T1000 (cell line): ENCODE measurements around the gene GSTM3.
A peak's percentile ranks its signal among the peaks of the same experiment; 100 is the strongest.
"Not testable (repeated sequence)": the region's sequence is repeated elsewhere in the genome, so short reads cannot be mapped to it uniquely, and the experiment has no call there.

Source experiments
- DNase-seq: peaks from one replicate; lab custom pipeline; 2025; ENCODE audit warnings: mixed read lengths; lab: John Stamatoyannopoulos, UW

Gene GSTM3

GRCh38 chr1:109762039-109762585 is 21.3 kb upstream of the GSTM3 start:
- DNase-seq: no peak

DNA sequence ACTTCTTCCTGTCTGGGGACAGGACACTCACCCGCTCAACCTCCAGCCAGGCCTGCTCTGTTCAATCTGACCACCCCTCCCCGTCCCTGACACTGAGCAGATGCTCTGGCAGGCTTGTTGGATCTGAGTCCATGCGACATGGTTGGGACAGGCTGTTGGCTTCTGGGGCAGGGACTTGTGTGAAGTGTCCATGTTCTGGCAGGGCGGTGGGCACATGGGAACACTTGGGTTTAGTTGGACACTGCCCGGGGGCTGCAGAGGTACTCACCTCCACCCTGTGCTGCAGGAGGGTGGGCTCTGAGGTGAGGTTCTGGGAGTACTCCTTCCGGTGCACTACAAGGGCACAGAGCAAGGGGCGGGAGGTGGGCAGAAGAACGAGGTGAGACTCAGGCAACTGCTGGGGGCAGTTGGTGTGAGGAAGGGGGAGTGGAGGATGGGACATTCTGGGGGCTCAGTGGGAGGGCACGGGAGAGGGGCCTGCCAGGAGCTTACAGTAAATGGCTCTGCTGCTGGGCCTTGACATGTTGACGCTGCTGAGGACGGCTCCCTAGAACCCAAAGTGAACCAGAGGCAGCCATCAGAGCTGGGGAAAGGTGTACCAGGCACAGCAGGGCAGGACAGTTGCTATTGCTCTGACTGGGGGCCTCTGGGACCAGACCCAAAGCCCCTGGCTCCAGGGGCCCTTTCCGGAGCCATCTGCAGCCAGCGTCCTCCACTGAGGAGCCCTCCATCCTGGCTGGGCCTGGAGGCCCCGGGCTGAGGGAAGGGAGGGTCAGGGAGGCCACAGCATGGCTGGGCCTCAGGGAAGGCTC is 20.6 kb upstream of the GSTM3 start:
- no peak for DNase-seq

GRCh38 chr1:109760581-109761226 is 19.9 kb upstream of the GSTM3 start:
- no peak for DNase-seq

DNA sequence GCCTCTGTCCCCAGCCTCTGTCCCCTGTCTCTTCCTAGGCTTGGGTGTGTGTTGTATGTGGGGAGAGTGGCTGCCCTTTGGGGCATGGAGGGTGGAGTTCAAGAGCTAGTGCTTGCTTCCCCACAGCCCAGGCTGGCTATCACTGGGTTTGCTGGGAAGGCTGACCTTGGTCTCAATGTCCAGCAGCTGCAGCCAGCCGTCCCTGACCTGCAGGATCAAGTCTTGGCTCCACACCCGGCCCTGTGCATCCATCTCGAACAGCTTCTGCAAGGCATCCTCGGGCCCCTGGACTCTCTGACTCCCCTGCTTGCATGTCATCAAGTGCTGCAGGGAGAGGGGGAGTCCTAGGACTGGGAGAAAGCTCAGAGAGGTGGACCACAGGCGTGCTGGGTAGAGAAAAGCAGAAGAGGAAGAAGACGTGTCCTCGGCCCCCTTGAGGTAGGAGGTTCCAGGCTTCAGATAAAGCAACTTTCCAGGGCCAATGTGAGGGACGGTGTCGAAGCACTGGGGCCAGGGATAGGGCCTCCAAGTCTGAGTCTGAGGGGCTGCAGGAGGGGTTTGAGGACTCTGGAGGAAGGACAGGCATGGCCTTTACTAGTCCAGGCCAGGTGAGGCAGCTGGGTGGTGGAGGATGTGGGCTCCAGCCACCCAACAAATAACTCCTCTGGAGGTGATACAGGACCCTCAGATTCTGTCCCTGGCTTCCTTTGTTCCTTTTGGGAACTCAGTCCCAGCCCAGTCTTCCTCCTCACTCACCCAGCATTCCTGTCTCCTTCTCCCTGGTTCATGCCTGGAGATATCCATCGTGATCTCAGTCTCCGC is 18.9 kb upstream of the GSTM3 start:
- DNase-seq: no peak

- DNase-seq: no peak
Measured at GRCh38 chr1:109757936-109758786, 17.3 kb upstream of the GSTM3 start.

- DNase-seq: no peak
Measured at GRCh38 chr1:109756848-109757521, 16.1 kb upstream of the GSTM3 start.

DNA sequence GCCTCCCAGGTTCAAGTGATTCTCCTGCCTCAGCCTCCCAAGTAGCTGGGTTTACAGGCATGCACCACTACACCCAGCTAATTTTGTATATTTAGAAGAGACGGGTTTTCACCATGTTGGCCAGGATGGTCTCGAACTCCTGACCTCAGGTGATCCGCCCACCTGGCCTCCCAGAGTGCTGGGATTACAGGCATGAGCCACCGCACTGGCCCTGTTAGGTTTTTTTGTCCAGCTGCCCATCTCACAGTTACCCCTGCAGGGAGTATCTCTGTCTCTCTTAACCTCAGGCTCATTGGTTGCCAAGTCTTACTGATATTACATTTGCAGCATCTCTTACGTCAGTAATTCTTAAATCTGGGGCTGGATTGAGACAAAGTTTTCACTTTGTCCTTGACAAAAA is 15.5 kb upstream of the GSTM3 start:
- DNase-seq: not testable (repeated sequence)

DNA sequence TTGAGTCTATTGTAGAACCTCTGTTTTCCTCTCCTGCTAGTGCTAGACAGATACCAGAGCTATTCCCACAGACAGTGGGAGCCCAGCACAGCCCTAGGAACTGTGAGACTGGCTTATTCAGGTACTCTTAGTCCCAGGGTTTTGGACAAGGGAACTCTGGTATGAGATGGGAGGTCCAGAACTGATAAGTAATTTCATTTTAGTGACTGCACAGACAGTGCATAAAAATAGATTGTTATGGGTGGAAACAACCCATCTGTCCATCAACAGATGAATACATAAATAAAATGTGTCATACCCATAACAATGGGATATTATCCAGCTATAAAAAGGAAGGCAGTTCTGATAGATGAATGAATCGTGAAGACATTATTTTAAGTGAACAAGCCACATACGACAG is 13.9 kb upstream of the GSTM3 start:
- DNase-seq: no peak

DNA sequence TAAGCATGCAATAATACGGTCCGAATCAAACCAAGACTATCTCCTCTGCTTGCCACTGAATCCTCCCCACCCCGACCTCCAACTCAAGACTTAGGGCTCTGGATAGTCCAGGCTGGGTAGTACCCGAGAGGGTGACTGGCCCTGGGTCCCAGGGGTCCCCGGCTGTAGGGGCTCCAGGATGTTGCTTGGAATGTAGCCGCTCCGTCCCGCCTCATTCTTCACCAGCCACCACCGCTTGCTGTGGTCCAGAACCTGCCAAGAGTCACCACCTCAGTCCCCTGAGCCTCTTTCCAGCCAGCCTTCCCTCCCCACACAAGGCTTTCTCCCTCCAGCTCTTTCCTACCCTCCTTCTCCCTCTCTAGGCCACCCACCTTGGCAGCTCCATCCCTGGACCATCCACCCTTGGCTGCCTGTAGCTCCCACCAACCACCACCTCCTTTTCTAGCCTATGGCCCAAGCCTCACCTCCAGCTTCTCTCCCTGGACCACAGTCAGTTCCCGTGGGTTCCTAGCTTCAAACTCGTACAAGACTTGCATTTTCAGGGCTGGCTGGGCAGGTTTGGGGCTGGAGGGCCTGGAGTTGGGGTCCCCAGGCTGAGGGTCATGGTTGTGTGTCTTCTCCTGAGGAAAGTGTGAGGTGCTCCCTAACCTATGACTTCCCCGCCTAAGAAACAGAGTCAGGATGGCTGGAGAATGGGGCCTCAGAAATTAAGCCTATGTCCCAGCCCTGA is 10.9 kb upstream of the GSTM3 start:
- no peak for DNase-seq

DNA sequence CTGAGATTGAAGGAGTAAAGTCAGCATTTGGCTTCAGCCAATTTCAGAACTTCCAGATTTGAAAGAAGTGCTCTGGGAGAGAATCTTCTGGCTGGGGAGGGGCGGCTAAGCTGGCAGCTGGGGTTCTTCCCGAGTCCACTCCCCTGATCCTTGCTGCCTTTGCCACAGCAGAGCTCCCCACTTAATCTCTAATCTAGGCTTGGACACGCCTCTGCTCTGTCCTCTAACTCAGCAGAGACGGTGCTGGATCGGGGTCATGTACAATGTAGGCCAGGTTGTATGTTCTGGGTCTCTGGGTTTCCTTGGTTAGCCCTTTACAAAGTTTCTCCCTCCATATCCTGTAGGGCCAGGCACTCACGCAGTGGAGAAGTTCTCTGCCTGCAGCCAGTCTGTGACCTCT is 10.1 kb upstream of the GSTM3 start:
- no peak for DNase-seq

DNA sequence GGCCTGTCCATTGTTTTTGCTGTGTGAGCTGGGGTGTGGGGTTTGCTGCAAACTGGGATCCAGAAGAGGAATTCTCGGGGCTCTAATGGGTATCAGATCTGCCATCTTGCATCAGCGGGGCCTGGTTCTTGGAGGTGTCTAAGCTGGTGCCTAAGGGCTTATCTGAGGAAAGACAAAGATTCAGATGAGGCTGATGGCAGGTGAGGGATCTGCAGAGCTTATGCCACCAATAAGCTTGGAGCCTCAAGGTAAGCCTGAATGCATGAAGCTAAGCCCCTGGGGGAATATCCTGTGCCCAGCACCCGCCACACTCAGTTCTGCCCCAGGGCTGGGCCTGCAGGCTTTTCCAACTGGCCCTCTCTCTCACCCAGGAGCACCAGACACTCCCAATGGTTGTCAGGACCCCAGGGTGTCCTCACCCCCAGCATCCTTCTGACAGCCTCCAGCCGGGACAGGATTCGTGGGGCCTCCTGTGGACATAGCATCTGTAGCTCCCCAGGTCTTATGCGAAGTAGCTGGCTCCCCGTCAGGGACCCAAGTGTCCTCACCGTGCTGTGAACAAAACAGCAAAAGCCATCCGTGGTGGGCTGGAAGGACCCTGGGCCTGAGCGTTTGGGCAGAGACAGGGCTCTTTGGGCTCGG is 9.5 kb upstream of the GSTM3 start:
- no peak for DNase-seq

DNA sequence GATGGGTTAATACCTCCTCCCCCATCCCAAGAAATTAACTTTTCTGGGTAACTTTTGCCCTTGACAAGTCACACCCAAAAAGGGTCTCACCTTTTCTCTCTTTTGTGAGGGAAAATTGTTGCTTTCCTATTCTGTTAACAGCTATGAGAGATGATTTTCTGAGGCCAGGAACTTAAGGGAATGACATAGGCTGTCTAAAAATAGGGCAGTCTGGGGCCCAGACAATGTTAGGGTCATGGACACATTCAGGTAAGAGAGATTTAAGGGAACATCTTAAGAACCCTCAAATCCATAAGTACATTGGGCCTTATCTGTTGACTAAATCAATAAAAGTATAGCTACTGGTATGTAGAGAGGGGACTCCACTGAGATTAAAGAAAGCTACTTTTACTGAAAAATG is 8.4 kb upstream of the GSTM3 start:
- DNase-seq: no peak

DNA sequence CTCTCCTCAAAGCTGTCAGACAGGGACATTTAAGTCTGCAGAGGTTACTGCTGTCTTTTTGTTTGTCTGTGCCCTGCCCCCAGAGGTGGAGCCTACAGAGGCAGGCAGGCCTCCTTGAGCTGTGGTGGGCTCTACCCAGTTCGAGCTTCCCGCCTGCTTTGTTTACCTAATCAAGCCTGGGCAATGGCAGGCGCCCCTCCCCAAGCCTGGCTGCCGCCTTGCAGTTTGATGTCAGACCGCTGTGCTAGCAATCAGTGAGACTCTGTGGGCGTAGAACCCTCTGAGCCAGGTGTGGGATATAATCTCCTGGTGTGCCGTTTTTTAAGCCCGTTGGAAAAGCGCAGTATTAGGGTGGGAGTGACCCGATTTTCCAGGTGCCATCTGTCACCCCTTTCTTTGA is 7.5 kb upstream of the GSTM3 start:
- DNase-seq: not testable (repeated sequence)

GRCh38 chr1:109739738-109740614 is 862 bp downstream of the GSTM3 start:
- DNase-seq: peak; percentile 48

DNA sequence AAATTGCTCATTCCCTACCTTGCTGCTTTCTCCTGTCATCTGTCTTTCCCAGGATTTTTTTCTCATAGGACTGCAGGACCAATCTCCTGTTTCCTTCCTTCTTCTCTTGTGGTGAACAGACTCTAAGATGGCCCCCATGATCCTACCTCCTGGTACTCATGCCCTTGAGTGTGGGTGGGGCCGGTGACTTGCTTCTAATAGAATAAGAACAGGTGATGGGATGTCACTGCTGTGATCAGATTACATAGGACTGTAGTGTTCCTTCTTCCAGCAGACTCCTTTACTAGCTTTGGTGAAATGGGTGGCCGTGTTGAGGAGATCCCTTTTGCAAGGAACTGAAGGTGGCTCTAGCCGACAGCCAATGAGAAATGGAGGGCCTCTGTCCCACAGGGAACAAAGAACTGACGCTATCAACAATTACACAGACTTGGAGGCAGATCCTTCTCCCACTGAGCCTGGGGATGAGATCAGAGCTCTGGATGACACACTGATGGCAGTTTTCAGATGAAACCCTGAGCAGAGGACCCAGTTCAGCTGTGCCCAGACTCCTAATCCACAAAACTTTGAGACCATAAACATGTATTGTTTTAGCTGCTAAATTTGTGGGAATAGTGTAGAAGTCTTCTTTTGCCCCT is 7.5 kb downstream of the GSTM3 start:
- DNase-seq: no peak

- no peak for DNase-seq
Measured at GRCh38 chr1:109732390-109732881, 8.4 kb downstream of the GSTM3 start.

- DNase-seq: no peak
Measured at GRCh38 chr1:109730666-109731065, 10.2 kb downstream of the GSTM3 start.

DNA sequence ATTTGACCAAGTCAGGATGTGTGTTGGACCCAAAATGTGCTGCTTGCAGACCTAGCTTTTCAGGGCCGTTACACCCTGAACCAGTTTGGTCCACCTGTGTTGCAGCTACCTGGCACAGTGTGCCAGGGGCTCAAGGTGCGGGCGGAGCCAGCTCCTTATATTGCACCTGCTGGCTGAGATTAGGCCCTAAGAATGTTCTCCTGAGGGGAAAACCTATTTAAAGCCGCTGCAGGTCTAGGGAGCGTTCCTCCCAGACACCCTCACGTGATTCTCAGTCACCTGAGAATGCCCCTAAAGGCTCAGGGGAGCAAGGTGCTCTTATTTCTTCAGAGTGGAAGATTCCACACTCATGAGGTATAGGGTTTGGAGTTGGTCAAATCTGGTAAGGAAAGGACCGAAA is 12.0 kb downstream of the GSTM3 start:
- DNase-seq: no peak
